HG02840 (cell line): ENCODE measurements around the gene TAF7L.

Experiments used
- ATAC-seq: cut with Tn5 transposase; IDR thresholded peaks from one replicate; pipeline ENCODE4 v1.9.1; 2021; ENCODE audit warnings: mild to moderate bottlenecking, moderate library complexity, moderate number of reproducible peaks; ENCODE audit not compliant: unreplicated experiment, low FRiP score

TAF7L gene

DNA sequence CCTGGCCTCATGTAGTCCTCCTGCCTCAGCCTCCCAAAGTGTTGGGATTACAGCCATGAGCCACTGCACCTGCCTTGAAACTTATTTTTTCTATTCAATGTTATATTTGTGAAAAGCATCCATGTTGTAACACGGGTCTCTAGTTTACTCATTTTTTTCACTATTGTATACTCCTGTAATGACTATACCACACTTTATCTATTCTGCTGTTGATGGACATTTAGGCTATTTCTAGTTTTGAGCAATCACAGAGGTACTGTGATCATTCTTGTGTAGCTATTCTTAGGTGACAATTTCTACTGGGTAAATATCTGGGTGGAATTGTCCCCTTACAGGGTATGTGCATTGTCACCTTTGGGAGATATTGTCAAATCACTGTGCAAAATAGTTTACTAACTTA is 67.9 kb downstream of the TAF7L start:
- ATAC-seq, result no peak

- no peak for ATAC-seq
Observed at GRCh38 chrX:101220662-101221260, 70.4 kb downstream of the TAF7L start.

GRCh38 chrX:101219864-101220346 is 71.2 kb downstream of the TAF7L start:
- ATAC-seq, result no peak

DNA sequence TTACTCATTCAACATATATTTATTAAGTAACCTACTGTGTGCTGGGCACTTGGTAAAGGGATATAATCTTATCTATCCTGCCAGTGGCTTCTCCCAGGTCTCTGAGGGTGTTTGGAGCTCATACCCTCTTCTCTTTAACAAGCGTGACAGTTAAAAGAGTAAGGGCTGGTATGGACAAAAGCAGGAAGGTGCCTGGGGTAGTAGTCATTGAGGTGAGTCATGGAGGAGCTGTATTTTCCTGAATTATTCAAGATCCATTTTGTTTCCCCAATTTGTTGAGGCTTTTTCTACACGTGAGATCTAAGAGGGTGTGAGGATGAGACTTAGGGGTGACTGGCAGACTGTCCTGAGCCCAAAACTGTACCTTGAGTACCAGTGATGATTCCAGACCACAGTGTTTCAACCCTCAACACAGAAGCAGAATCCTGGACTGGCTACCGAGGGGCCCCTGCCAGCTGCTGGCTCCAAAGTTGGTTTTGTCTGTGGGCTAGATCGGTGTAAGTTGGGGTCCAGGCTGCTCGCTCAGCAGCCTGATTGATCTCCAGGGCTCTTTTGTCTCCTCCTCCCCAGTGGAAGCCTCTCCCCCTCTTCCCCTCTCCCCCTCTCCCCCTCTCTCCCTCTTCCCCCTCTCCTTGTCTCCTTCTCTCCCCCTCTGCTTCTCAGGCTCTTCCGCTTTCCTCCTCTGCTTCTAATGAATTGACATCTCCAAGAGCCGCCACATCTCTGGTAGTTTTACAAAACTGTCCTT is 71.8 kb downstream of the TAF7L start, which contains the start of gene DRP2:
TSS of gene DRP2 (plus strand) at position 671 of the 748 bp plus-strand sequence. CDS start 11,862 bp downstream, outside the sequence.
- ATAC-seq, result no peak
